ENCODE data around the gene SLC41A1.

- TF ChIP-seq CTCF (IDR thresholded peaks at IDR 0.05; ENCODE audit: extremely low read depth in 1 of 2, insufficient read depth in 1 of 2, low read depth in 1 of 2, low read length in 2 of 2) (no peak), POLR2AphosphoS5 (IDR thresholded peaks at IDR 0.05; ENCODE audit: insufficient read depth, low read depth, low read length) (no peak)
Measured at GRCh38 chr1:205743977-205744376, 69.0 kb downstream of the SLC41A1 start.
